WTC11 (cell line): ENCODE data around the gene RBM48. TPM values are rescaled to one million over a fixed set of nuclear protein-coding genes. Genes with fewer than 3 reads are reported as not detected.

Experiments used
- ATAC-seq: fragments of 200-7000 bp; cut with Tn5 transposase; 2 replicates; pipeline ENCODE4 v1.10.0; 2021; ENCODE audit warnings: mild to moderate bottlenecking, moderate library complexity
- CTCF ChIA-PET: fragments of 300-600 bp; sonication (Branson Sonifier 250); formaldehyde crosslinking; loops from one replicate; lab custom pipeline; 2021; ENCODE audit warnings: antibody characterized with exemption; lab: Charles Lee
- POLR2A ChIA-PET: fragments of 350-600 bp; sonication (Branson Sonifier 250); formaldehyde crosslinking; loops from one replicate; lab custom pipeline; 2021; ENCODE audit warnings: antibody characterized with exemption; lab: Charles Lee
- DNase-seq: peaks from one replicate; pipeline ENCODE4 v3.0.0; 2021; ENCODE audit warnings: low spot score
- H3K27ac Mint-ChIP-seq: 2 replicates; pipeline ENCODE4 v1.8.0; 2021; ENCODE audit warnings: mixed read lengths
- H3K27me3 Mint-ChIP-seq: 2 replicates; pipeline ENCODE4 v1.8.0; 2021; ENCODE audit warnings: low read depth, mild to moderate bottlenecking, moderate library complexity, mixed read lengths
- H3K36me3 Mint-ChIP-seq: 2 replicates; pipeline ENCODE4 v1.8.0; 2021; ENCODE audit warnings: mixed read lengths
- H3K4me1 Mint-ChIP-seq: 2 replicates; pipeline ENCODE4 v1.8.0; 2022; ENCODE audit warnings: mixed read lengths
- H3K4me3 Mint-ChIP-seq: 2 replicates; pipeline ENCODE4 v1.8.0; 2021; ENCODE audit warnings: mild to moderate bottlenecking, moderate library complexity, mixed read lengths
- H3K9me3 Mint-ChIP-seq: 2 replicates; pipeline ENCODE4 v1.8.0; 2021; ENCODE audit warnings: mixed read lengths
- CREM ChIP-seq: sonication (generic); formaldehyde crosslinking; IDR thresholded peaks from 2 replicates; pipeline ENCODE4 v1.8.1; 2022; ENCODE audit warnings: mild to moderate bottlenecking, missing genetic modification reagents, moderate library complexity
- EMX1 ChIP-seq: fragments of 250-450 bp; sonication (Bioruptor Pico); IDR thresholded peaks from 2 replicates; pipeline ENCODE4 v1.8.0; 2021; ENCODE audit warnings: mild to moderate bottlenecking
- ERG ChIP-seq: fragments of 250-450 bp; sonication (Bioruptor Pico); IDR thresholded peaks from 2 replicates; pipeline ENCODE4 v1.8.0; 2021; ENCODE audit warnings: mild to moderate bottlenecking
- FOXJ3 ChIP-seq: sonication (generic); formaldehyde crosslinking; IDR thresholded peaks from 2 replicates; pipeline ENCODE4 v1.9.0; 2021; ENCODE audit warnings: missing genetic modification reagents, mild to moderate bottlenecking, borderline replicate concordance
- GRHL2 ChIP-seq: fragments of 250-450 bp; sonication (Bioruptor Pico); IDR thresholded peaks from 2 replicates; pipeline ENCODE4 v1.8.0; 2022; ENCODE audit warnings: mild to moderate bottlenecking, moderate library complexity; ENCODE audit not compliant: insufficient replicate concordance, severe bottlenecking
- JAZF1 ChIP-seq: fragments of 250-450 bp; sonication (Bioruptor Pico); IDR thresholded peaks from 2 replicates; pipeline ENCODE4 v1.9.0; 2021; ENCODE audit warnings: moderate library complexity, mild to moderate bottlenecking, inconsistent platforms
- NFE2L1 ChIP-seq: sonication (generic); formaldehyde crosslinking; IDR thresholded peaks from 2 replicates; pipeline ENCODE4 v1.8.1; 2023; ENCODE audit warnings: missing genetic modification reagents
- SMAD3 ChIP-seq: sonication (generic); formaldehyde crosslinking; IDR thresholded peaks from 2 replicates; pipeline ENCODE4 v1.8.0; 2022; ENCODE audit warnings: missing genetic modification reagents, mild to moderate bottlenecking, borderline replicate concordance
- TCF7 ChIP-seq: sonication (generic); formaldehyde crosslinking; IDR thresholded peaks from 2 replicates; pipeline ENCODE4 v1.8.0; 2022; ENCODE audit warnings: mild to moderate bottlenecking, low read depth, missing genetic modification reagents, moderate library complexity
- ZMAT4 ChIP-seq: fragments of 250-450 bp; sonication (Bioruptor Pico); IDR thresholded peaks from 2 replicates; pipeline ENCODE4 v1.9.0; 2021; ENCODE audit warnings: mild to moderate bottlenecking
- ZNF425 ChIP-seq: fragments of 250-450 bp; sonication (Bioruptor Pico); conservative IDR thresholded peaks from 2 replicates; pipeline ENCODE4 v1.9.0; 2021; ENCODE audit warnings: mild to moderate bottlenecking
- ZNF532 ChIP-seq: fragments of 250-450 bp; sonication (Bioruptor Pico); IDR thresholded peaks from 2 replicates; pipeline ENCODE4 v1.9.0; 2021; ENCODE audit warnings: mild to moderate bottlenecking, borderline replicate concordance
- total RNA-seq: library from RNA; stranded (reverse); gene quantifications from 3 replicates; pipeline ENCODE4 v1.2.3, GENCODE V29; 2021
- TF ChIP-seq, protein P1 (sequence below): sonication (generic); formaldehyde crosslinking; IDR thresholded peaks from 2 replicates; pipeline ENCODE4 v1.8.0; 2022; ENCODE audit warnings: mild to moderate bottlenecking, missing genetic modification reagents
- TF ChIP-seq, protein P2 (sequence below): sonication (generic); formaldehyde crosslinking; IDR thresholded peaks from 2 replicates; pipeline ENCODE4 v1.8.1; 2023; ENCODE audit warnings: mild to moderate bottlenecking, moderate library complexity, missing genetic modification reagents
- TF ChIP-seq, protein P3 (sequence below): fragments of 250-450 bp; sonication (Bioruptor Pico); IDR thresholded peaks from 2 replicates; pipeline ENCODE4 v1.9.0; 2021; ENCODE audit warnings: mild to moderate bottlenecking
- TF ChIP-seq, protein P4 (sequence below): sonication (generic); formaldehyde crosslinking; IDR thresholded peaks from 2 replicates; pipeline ENCODE4 v1.8.1; 2022; ENCODE audit warnings: mild to moderate bottlenecking, moderate library complexity, missing genetic modification reagents

RBM48 gene
- total RNA-seq, 1 experiment from 2014 or later = 8.0 TPM

DNA sequence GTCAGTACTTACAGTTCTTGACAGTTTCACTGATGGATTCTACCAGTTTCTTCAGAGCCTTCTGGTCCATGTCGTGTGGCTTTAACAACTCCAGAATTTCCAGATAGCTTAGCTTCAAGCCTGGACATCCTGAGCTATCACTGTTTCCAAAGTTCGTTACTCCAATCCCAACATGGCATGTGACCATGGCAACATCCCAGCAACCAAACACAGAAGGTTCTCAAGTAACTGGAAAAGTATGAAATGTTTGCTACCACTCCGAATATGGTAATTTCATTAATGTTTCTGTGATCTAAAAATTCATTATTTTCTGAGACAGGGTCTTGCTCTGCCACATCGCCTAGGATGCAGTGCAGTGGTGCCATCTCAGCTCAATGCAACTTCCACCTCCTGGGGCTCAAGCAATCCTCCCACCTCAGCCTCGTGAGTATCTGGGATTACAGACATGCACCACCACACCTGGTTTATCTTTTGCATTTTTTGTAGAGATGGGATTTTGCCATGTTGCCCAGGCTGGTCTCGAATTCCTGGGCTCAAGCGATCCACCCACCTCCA is 29.3 kb downstream of the RBM48 start:
- Mint-ChIP-seq H3K27me3 (no peaks in the 10 kb centered on the region), H3K4me3 (no peak overlapping the region), H3K9me3 (no peaks in the 10 kb centered on the region), H3K36me3 (peaks cover 4% of the 10 kb centered on the region), H3K27ac (peak overlapping the region; percentile 61), H3K4me1 (no peaks in the 10 kb centered on the region)
- DNase-seq = no peak
- peak; percentile 27 for ATAC-seq
- POLR2A ChIA-PET = no interaction called here
- CTCF ChIA-PET = interaction anchor here (0.5 to 2.0 kb wide), 3 partner anchors 14 to 323 kb away, joined by 3 to 6 read pairs (median 4); partner anchors contain the start of genes PEX1 and RBM48
- TF ChIP-seq FOXJ3 (CRISPR knock-in tag) (no peak), CREM (CRISPR knock-in tag) (no peak), NFE2L1 (CRISPR knock-in tag) (no peak), EMX1 (CRISPR knock-in tag) (peak; percentile 73; the same call in 1 of the 2 replicates), JAZF1 (CRISPR knock-in tag) (no peak), ZNF425 (0 out of 2 replicates have a peak, but pooled peaks have one; percentile 39), ERG (CRISPR knock-in tag) (peak; percentile 59), ZNF532 (CRISPR knock-in tag) (peak; percentile 37; the same call in 1 of the 2 replicates)
- TF ChIP-seq, protein P1, sequence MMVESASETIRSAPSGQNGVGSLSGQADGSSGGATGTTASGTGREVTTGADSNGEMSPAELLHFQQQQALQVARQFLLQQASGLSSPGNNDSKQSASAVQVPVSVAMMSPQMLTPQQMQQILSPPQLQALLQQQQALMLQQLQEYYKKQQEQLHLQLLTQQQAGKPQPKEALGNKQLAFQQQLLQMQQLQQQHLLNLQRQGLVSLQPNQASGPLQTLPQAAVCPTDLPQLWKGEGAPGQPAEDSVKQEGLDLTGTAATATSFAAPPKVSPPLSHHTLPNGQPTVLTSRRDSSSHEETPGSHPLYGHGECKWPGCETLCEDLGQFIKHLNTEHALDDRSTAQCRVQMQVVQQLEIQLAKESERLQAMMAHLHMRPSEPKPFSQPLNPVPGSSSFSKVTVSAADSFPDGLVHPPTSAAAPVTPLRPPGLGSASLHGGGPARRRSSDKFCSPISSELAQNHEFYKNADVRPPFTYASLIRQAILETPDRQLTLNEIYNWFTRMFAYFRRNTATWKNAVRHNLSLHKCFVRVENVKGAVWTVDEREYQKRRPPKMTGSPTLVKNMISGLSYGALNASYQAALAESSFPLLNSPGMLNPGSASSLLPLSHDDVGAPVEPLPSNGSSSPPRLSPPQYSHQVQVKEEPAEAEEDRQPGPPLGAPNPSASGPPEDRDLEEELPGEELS (CRISPR knock-in tag) = no peak
- TF ChIP-seq, protein P2, sequence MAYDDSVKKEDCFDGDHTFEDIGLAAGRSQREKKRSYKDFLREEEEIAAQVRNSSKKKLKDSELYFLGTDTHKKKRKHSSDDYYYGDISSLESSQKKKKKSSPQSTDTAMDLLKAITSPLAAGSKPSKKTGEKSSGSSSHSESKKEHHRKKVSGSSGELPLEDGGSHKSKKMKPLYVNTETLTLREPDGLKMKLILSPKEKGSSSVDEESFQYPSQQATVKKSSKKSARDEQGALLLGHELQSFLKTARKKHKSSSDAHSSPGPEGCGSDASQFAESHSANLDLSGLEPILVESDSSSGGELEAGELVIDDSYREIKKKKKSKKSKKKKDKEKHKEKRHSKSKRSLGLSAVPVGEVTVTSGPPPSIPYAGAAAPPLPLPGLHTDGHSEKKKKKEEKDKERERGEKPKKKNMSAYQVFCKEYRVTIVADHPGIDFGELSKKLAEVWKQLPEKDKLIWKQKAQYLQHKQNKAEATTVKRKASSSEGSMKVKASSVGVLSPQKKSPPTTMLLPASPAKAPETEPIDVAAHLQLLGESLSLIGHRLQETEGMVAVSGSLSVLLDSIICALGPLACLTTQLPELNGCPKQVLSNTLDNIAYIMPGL (CRISPR knock-in tag) = no peak
- TF ChIP-seq, all 79 proteins: peak for 4

GRCh38 chr7:92560602-92561001 is 32.0 kb downstream of the RBM48 start:
- DNase-seq (no peak), ATAC-seq (no peak)
- Mint-ChIP-seq H3K4me3 (no peak overlapping the region), H3K27me3 (no peaks in the 10 kb centered on the region), H3K36me3 (peaks cover 7% of the 10 kb centered on the region), H3K9me3 (no peaks in the 10 kb centered on the region), H3K4me1 (no peaks in the 10 kb centered on the region), H3K27ac (no peak overlapping the region)
- ChIA-PET CTCF (no interaction called here), POLR2A (no interaction called here)
- TF ChIP-seq GRHL2 (CRISPR knock-in tag) (no peak), NFE2L1 (CRISPR knock-in tag) (no peak), SMAD3 (CRISPR knock-in tag) (no peak), JAZF1 (CRISPR knock-in tag) (no peak), ZMAT4 (CRISPR knock-in tag) (no peak), TCF7 (CRISPR knock-in tag) (no peak)
- TF ChIP-seq, protein P3, sequence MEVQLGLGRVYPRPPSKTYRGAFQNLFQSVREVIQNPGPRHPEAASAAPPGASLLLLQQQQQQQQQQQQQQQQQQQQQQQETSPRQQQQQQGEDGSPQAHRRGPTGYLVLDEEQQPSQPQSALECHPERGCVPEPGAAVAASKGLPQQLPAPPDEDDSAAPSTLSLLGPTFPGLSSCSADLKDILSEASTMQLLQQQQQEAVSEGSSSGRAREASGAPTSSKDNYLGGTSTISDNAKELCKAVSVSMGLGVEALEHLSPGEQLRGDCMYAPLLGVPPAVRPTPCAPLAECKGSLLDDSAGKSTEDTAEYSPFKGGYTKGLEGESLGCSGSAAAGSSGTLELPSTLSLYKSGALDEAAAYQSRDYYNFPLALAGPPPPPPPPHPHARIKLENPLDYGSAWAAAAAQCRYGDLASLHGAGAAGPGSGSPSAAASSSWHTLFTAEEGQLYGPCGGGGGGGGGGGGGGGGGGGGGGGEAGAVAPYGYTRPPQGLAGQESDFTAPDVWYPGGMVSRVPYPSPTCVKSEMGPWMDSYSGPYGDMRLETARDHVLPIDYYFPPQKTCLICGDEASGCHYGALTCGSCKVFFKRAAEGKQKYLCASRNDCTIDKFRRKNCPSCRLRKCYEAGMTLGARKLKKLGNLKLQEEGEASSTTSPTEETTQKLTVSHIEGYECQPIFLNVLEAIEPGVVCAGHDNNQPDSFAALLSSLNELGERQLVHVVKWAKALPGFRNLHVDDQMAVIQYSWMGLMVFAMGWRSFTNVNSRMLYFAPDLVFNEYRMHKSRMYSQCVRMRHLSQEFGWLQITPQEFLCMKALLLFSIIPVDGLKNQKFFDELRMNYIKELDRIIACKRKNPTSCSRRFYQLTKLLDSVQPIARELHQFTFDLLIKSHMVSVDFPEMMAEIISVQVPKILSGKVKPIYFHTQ (CRISPR knock-in tag) = no peak
- TF ChIP-seq, protein P4, sequence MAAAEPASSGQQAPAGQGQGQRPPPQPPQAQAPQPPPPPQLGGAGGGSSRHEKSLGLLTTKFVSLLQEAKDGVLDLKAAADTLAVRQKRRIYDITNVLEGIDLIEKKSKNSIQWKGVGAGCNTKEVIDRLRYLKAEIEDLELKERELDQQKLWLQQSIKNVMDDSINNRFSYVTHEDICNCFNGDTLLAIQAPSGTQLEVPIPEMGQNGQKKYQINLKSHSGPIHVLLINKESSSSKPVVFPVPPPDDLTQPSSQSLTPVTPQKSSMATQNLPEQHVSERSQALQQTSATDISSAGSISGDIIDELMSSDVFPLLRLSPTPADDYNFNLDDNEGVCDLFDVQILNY = no peak
